ENCODE results near the gene HEPHL1.

The HEPHL1 gene

DNA sequence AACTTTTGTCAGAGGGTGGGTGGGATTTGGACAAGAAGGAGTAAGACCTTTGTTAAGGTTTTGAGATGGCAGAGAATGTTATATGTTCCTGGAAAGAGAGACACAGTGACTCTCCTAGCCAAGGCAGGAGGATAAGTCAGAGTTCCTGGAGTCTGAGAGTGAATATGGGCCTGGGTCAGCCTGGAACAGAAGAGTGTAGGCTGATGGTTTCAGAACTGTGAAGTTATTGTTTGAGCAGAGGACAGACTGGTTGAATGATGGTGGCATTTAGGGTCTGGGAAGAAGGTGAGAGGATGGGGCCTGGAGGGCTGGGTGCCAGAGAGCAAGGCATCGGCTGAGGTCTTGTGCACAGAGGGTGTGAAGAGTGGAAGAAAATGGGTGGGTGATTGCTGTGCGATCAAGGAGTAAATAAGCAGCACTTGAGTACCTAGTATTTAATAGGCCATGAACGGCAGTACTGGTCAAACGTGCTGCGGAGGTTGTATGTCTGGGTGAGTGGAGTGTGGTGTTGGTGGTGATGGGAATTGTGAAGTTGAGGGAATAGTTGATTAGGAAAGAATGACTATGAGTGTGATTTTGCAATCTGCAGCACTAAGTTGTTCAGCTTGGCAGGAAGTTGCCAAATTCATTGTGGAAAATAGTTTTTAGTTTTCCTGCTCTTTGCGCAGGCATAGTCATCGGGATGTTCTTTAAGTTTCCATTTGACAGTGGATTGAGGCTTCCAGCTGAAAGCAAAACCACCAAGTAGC is 109.3 kb downstream of the HEPHL1 start:
- no peak for DNase-seq (ENCODE audit: low read depth, low spot score)

DNA sequence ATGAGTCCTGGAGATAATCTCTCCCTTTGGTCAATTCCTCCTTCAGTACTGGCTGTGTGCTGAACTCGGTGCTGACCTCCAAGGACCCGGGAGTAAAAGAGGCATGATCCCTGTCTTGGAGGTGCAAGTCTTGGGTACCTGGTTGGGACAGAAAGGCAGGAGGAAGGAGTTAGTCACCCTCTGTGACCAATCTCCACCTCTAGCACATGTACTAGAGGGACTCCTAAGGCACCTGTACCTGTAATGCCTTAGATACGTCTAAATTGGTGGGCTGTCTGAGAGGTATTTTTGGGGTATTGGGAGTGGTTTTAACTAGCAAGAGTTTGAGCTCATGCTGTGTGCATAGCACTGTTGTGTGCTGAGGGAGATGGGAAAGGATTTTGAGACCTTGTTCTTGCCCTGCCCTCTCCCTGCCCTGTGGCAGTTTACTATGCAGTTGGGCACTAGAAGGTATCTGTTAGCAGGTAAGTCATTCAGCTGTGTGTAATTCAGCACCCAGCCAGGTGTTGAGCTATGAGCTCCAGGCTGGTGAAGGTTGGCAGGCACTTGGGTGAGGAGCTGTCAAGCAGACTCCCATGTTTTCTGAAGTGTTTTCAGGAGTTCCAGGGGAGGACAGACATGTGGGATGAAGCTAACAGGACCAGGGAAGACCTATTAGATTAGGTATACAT is 110.0 kb downstream of the HEPHL1 start:
- DNase-seq (ENCODE audit: low read depth, low spot score): no peak

GRCh38 chr11:94131718-94132115 is 110.6 kb downstream of the HEPHL1 start:
- no peak for DNase-seq (ENCODE audit: low read depth, low spot score)

DNA sequence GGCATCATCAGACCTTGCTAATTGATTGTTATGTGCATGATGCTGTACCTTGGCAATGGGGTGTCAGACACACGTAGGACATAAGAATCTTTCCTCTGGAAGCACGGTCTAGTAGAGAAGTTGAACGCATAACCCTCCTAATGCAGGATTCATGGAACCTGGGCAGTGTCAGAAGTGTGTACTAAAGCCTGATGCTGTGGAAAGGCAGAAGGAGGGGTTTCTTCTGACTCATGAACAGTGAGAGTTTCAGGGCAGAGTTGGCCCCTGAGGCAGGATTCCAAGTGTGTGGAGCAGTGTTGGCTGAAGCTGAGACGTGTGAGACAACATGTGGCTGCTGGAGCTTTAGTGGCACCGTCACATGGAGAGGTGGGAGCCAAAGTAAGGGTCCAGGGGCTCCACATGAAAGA is 111.0 kb downstream of the HEPHL1 start:
- DNase-seq (ENCODE audit: low read depth, low spot score): no peak

DNA sequence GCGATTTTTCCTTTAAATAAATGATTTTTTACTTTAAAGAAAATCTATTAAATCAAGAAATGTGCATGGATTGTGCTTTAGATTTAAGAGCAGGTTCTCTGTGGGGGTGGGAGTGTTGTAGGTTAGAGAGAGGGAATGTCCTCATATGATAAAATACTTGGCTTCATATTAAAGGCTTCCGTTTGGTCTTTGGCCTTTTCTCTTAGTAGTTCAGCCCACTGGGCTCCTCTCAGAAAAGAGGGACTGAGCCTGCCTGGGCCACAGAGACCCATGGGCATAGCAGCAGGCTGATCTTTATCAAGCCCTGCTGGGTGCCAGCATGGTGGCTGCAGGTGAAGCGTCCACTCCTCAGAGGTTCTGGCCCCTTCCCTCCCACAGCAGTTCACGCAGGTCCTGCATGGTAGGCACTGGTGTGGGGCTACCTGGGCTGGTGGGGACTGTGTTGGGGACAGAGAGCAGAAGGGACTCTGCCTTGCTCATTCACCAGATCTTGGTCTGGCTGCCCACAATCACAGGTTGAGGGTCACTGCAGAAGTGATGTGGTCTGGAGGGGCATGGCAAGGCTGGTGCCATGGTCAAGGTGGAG is 111.8 kb downstream of the HEPHL1 start:
- DNase-seq (ENCODE audit: low read depth, low spot score): no peak

- DNase-seq (ENCODE audit: low read depth, low spot score): no peak
Observed at GRCh38 chr11:94133752-94134151, 112.6 kb downstream of the HEPHL1 start.

GRCh38 chr11:94134651-94135512 is 113.7 kb downstream of the HEPHL1 start:
- no peak for DNase-seq (ENCODE audit: low read depth, low spot score)

DNA sequence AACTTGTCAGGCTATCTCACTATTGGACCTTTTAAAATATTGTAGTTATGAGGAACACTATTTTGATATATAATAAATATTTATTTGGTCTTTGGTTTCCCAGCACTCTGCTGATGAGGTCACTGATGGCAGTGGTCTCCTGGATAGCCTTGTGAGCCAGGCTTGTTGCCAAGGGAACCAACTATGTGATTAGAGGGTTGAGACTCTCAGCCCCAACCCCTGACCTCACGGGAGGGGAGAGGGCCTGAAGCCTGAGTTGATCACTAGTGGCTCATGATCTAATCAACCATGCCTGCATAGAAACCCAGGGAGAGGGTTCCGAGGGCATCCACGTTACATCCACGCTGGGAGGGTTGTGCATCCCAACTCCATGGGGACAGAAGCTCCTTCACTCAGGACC is 118.3 kb downstream of the HEPHL1 start:
- DNase-seq (ENCODE audit: low read depth, low spot score): no peak

GRCh38 chr11:94140154-94140655 is 119.1 kb downstream of the HEPHL1 start:
- no peak for DNase-seq (ENCODE audit: low read depth, low spot score)

GRCh38 chr11:94141511-94142307 is 120.6 kb downstream of the HEPHL1 start:
- DNase-seq (ENCODE audit: low read depth, low spot score): no peak

DNA sequence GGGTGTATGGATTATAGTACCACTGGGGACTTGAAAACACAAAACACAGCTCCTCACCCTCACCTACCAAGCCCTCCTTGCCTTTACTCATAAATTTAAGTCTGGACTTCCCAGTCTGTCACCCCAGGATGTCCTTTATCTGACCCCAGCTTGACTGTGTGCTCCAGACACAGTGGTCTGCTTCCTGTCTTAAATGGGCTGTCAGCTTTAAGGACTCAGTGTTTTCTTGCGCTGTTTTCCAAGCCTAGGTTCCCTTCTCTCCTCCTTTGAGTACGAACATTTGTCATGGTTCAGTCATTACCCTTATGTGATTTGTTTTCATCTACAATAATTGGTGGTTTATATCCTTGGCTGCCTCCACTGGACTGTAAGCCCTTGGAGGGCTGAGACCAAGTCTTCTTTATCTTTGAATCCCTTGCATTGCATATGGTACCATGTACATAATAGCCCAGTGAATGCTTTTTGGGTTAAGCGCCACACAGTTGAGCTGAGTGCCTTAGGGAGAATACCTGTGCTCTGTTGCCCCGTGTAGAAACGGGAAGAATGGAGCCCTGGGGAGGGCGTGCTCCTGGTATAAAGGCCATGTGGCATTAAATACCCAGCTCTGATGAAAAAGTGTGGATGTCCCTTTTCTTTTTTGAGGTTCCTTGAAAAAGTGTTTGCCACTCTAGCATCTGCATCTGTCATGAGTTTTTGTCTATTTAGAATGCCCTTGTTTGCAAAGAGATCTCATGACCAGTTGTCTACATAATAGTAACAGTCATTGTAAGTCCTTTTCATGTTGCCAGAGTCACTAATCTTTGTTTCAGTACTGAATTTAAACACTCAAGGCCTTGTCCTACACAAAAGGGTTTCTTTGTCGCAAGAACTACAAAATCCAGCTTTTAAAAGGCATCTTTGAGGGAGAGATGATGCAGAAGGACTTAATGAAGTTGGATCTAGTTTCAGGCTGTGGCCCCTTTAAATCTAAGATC is 121.4 kb downstream of the HEPHL1 start:
- no peak for DNase-seq (ENCODE audit: low read depth, low spot score)

GRCh38 chr11:94144216-94144615 is 123.1 kb downstream of the HEPHL1 start:
- no peak for DNase-seq (ENCODE audit: low read depth, low spot score)

DNA sequence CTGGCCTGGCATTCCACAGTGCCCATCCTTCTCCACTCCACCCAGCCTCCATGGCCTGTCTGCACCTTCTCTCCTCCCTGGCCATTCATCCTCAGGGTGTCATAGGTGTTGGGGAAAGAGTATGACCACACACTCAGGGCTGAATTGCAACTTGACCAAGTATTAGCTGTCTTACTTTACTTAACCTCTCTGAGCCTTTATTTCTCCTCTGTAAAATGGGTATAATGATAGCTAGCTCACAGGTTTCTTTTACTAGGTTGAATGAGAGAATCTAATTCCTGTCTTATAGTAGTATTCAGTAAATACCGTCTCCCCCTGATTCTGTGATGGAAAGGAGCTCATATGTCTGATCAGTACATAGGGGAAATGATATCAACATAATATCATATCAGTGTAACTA is 123.5 kb downstream of the HEPHL1 start:
- DNase-seq (ENCODE audit: low read depth, low spot score): no peak

- DNase-seq (ENCODE audit: low read depth, low spot score): no peak
Observed at GRCh38 chr11:94145431-94145830, 124.3 kb downstream of the HEPHL1 start.

GRCh38 chr11:94145916-94146315 is 124.8 kb downstream of the HEPHL1 start:
- DNase-seq (ENCODE audit: low read depth, low spot score): no peak

DNA sequence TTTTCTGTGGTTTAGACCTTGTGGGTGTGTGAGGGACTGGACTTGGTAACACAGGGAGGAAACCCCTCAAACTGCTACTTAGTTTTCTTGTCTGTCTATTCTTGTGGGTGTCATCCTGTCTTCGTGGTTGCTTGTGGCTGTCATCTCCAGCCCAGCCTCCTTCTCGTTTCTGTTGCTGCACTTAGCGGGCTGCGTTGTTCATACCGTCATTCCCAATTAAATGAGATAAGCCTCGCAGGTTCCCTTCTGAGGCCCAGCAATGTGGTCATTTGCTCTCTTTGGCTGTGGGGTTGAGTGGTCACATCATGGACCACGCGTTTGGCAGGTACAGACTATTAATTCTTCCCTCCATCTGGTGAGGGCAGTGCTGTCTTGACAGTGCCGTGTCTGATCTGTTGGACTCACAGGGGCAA is 126.3 kb downstream of the HEPHL1 start:
- no peak for DNase-seq (ENCODE audit: low read depth, low spot score)

DNA sequence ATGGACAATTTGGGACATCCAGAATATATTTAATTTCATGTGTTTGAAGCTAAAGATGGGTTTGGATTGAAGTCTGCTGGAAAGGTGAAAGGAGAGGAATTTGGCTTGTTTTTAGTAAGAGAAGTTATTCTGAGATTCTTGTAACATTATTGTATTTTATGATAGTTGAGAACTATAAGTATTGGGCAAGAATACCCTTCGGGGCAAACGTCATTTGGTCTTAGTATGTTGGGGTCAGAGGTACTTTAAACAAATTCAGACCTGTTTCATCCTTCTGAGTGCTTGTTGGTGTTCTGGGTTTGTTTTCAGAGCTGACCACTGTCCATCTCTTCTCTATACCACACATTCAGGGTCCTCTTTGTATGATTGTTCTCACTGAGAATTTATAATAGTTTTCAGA is 127.0 kb downstream of the HEPHL1 start:
- no peak for DNase-seq (ENCODE audit: low read depth, low spot score)

DNA sequence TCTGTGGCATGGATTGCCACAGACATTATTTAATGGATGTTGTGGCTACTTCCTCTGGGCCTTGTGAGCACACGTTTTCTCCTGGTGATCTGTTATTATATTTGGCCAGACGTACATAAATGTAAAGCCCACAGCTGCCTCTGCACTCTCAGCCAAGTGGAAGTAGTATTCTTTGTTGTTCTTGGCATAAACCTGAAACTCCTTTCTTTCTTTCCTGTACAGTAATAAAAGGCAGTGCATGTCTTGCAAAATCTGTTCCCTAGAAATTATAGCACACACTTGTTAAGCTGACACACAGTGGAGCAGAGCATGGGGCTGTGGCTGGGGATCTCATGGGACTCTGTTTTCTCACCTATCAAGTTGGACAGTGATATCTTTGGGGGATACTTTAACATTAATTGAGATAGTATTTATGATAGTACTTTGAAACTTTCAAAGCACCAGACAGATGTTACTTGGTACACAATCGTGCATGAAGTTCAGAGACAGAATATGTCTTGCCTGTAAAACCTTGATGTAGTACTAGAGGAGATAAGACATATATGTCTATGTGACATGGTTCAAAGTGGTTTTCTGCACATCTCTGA is 128.4 kb downstream of the HEPHL1 start:
- no peak for DNase-seq (ENCODE audit: low read depth, low spot score)

DNA sequence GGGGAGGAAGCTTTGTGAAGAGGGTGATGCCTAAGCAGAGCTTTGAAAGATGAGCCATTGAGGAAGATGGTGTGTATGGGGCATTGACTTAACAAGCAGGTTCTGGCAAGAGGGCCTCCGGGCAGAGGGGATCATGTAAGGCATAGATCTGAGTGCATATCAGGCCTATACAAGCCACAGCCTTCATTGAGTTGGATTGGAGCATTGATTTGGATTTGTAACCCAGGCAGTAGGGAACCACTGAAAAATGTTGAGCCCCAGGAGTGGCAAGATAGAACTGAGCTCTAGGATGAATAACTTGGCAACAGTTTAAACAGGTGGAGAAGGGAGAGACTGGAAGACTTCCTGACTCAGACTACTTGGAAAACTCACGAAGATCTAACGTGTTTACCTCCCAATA is 128.9 kb downstream of the HEPHL1 start:
- DNase-seq (ENCODE audit: low read depth, low spot score): no peak
